T-helper 1 cell treated with Interleukin-12 subunit alpha and Interleukin-12 subunit beta and Interleukin-4 antibody, amounts not matched to agents 30 μg/mL and 1 μg/mL, for 36 hours (primary cell): ENCODE measurements around the gene NLGN4Y.

Experiments used
- H3K27ac Mint-ChIP-seq: one replicate; pipeline ENCODE4 v1.8.0; 2021; ENCODE audit warnings: mild to moderate bottlenecking, mixed read lengths
- H3K27me3 Mint-ChIP-seq: one replicate; pipeline ENCODE4 v1.8.0; 2021; ENCODE audit warnings: low read depth, mixed read lengths
- H3K36me3 Mint-ChIP-seq: one replicate; pipeline ENCODE4 v1.8.0; 2021; ENCODE audit warnings: low read depth, mixed read lengths
- H3K4me1 Mint-ChIP-seq: one replicate; pipeline ENCODE4 v1.8.0; 2021; ENCODE audit warnings: low read depth, mixed read lengths
- H3K4me3 Mint-ChIP-seq: one replicate; pipeline ENCODE4 v1.8.0; 2021; ENCODE audit warnings: mild to moderate bottlenecking, moderate library complexity, mixed read lengths
- H3K9me3 Mint-ChIP-seq: one replicate; pipeline ENCODE4 v1.8.0; 2021; ENCODE audit warnings: mixed read lengths

Gene NLGN4Y

DNA sequence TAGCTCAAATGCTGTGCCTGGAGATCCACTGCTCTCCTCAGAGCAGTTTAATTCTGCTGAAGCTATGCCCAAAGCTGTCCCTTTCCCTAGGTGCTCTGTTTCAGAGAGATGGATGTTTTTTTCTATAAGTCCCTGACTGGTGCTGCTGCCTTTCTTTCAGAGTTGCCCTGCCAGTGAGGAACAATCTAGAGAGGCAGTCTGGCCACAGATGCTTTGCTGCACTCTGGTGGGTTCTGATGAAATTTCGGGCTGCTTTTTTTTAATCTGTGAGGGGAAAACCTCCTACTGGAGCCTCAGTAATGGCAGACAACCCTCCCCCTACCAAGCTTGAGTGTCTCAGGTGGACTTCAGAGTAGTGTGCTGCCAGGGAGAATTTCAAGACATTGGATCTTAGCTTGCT is 93.3 kb downstream of the NLGN4Y start:
- Mint-ChIP-seq H3K4me1 (no peaks in the 10 kb centered on the region), H3K9me3 (peaks cover 3% of the 10 kb centered on the region), H3K27ac (no peak overlapping the region), H3K36me3 (no peaks in the 10 kb centered on the region), H3K4me3 (no peak overlapping the region), H3K27me3 (no peaks in the 10 kb centered on the region)

- H3K4me3 Mint-ChIP-seq, result no peak overlapping the region
- no peaks in the 10 kb centered on the region for H3K36me3 Mint-ChIP-seq
- no peaks in the 10 kb centered on the region for H3K4me1 Mint-ChIP-seq
- no peak overlapping the region for H3K27ac Mint-ChIP-seq
- H3K9me3 Mint-ChIP-seq, result peaks cover 3% of the 10 kb centered on the region
- H3K27me3 Mint-ChIP-seq, result no peaks in the 10 kb centered on the region
Measured at GRCh38 chrY:14618513-14618912, 94.2 kb downstream of the NLGN4Y start.

- H3K36me3 Mint-ChIP-seq, result no peaks in the 10 kb centered on the region
- H3K4me3 Mint-ChIP-seq, result no peak overlapping the region
- H3K27ac Mint-ChIP-seq, result no peak overlapping the region
- H3K4me1 Mint-ChIP-seq, result no peaks in the 10 kb centered on the region
- H3K9me3 Mint-ChIP-seq, result no peaks in the 10 kb centered on the region
- H3K27me3 Mint-ChIP-seq, result no peaks in the 10 kb centered on the region
Measured at GRCh38 chrY:14628208-14628607, 103.9 kb downstream of the NLGN4Y start.

GRCh38 chrY:14631676-14632075 is 107.3 kb downstream of the NLGN4Y start:
- no peaks in the 10 kb centered on the region for H3K9me3 Mint-ChIP-seq

GRCh38 chrY:14633718-14634117 is 109.4 kb downstream of the NLGN4Y start:
- Mint-ChIP-seq H3K4me1 (no peaks in the 10 kb centered on the region), H3K36me3 (no peaks in the 10 kb centered on the region), H3K27ac (no peak overlapping the region), H3K4me3 (no peak overlapping the region), H3K27me3 (no peaks in the 10 kb centered on the region), H3K9me3 (no peaks in the 10 kb centered on the region)

More at GRCh38 chrY:14631676-14632075, 107.3 kb downstream of the NLGN4Y start:
- Mint-ChIP-seq H3K27ac (no peak overlapping the region), H3K4me3 (no peak overlapping the region), H3K4me1 (no peaks in the 10 kb centered on the region), H3K36me3 (no peaks in the 10 kb centered on the region), H3K27me3 (no peaks in the 10 kb centered on the region)

DNA sequence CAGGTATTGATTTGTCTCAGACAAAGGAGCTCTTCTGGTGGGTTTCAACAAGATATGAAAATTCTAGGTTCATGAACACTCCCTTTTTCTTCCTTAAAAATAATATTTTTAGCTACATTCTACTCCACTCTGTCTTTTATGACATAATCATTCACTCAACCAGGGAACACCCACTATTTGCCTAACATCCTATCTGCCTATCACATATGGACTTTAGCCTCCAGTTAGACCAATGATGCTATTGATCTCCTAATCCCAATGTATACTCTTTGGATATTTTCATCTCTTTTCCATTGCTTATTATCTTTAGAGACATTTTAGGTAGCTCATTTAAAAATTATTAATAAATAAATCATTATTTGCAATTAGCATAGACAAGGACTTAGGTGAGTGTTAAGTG is 110.6 kb downstream of the NLGN4Y start:
- H3K27me3 Mint-ChIP-seq, result no peaks in the 10 kb centered on the region
- no peaks in the 10 kb centered on the region for H3K9me3 Mint-ChIP-seq
- H3K36me3 Mint-ChIP-seq, result no peaks in the 10 kb centered on the region
- H3K4me1 Mint-ChIP-seq, result no peaks in the 10 kb centered on the region
- no peak overlapping the region for H3K4me3 Mint-ChIP-seq
- H3K27ac Mint-ChIP-seq, result no peak overlapping the region

DNA sequence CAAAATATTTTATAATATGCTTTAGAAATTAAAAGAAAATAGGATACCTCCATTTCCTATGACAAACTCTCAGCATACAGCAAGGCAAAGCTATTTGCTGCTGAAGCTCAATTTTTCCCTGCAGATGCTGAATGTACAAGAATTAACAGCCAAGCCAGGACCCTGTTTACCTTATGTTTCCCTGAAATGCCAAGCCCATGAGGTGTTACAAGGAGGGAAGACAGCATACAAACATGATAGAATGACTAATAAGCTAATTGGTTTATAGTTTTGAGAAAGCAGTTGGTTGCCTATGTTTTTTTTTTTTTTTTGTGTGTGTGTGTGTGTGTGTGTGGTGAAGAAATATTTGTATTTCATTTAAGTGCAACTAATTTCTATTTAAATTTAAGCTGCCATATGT is 113.2 kb downstream of the NLGN4Y start:
- H3K27me3 Mint-ChIP-seq, result no peaks in the 10 kb centered on the region
- H3K36me3 Mint-ChIP-seq, result no peaks in the 10 kb centered on the region
- H3K9me3 Mint-ChIP-seq, result no peaks in the 10 kb centered on the region
- no peaks in the 10 kb centered on the region for H3K4me1 Mint-ChIP-seq
- H3K27ac Mint-ChIP-seq, result no peak overlapping the region
- no peak overlapping the region for H3K4me3 Mint-ChIP-seq

GRCh38 chrY:14641853-14642252 is 117.5 kb downstream of the NLGN4Y start:
- Mint-ChIP-seq H3K4me3 (no peak overlapping the region), H3K27me3 (no peaks in the 10 kb centered on the region), H3K4me1 (no peaks in the 10 kb centered on the region), H3K27ac (no peak overlapping the region), H3K9me3 (no peaks in the 10 kb centered on the region), H3K36me3 (no peaks in the 10 kb centered on the region)

DNA sequence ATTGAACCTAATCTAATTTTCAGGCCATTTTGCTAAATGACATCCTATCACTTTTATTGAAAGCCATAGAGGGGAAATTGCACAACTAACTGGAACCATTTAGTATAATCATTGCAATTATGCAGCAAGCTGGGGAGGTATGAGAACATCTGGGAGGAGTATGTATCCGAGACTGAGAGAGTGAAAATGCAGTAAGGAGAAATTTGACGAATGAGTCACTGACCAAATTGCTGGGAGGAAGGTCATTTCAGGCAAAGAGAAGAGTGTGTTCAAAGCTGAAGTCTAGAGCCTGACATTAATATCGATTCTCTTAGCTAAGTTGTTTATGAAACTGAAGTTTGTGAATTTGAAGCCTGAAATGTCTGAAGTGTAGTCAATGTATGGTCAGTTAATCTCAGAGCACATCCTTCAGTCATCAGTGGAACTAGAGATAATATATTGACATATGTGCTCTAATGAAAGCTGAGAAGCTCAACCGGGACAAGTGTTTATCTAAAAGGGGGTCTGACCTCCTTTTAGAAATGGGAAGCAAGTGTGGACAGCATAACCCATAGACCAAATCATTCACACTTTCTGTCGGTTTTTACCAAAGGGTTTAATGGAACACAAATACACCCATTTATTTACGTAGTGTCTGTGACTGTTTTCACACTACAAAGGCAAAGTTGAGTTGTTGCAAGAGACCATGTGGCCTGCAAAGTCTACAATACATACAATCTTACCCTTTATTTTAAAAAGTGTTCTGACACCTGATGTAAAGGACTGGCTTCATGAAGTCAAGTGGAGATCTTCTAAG is 120.0 kb downstream of the NLGN4Y start:
- no peaks in the 10 kb centered on the region for H3K36me3 Mint-ChIP-seq
- no peaks in the 10 kb centered on the region for H3K27me3 Mint-ChIP-seq
- H3K27ac Mint-ChIP-seq, result no peak overlapping the region
- no peaks in the 10 kb centered on the region for H3K9me3 Mint-ChIP-seq
- no peak overlapping the region for H3K4me3 Mint-ChIP-seq
- H3K4me1 Mint-ChIP-seq, result no peaks in the 10 kb centered on the region

- no peak overlapping the region for H3K27ac Mint-ChIP-seq
- H3K36me3 Mint-ChIP-seq, result no peaks in the 10 kb centered on the region
- no peak overlapping the region for H3K4me3 Mint-ChIP-seq
- no peaks in the 10 kb centered on the region for H3K27me3 Mint-ChIP-seq
- no peaks in the 10 kb centered on the region for H3K4me1 Mint-ChIP-seq
- H3K9me3 Mint-ChIP-seq, result no peaks in the 10 kb centered on the region
Measured at GRCh38 chrY:14679181-14679580, 154.9 kb downstream of the NLGN4Y start.

DNA sequence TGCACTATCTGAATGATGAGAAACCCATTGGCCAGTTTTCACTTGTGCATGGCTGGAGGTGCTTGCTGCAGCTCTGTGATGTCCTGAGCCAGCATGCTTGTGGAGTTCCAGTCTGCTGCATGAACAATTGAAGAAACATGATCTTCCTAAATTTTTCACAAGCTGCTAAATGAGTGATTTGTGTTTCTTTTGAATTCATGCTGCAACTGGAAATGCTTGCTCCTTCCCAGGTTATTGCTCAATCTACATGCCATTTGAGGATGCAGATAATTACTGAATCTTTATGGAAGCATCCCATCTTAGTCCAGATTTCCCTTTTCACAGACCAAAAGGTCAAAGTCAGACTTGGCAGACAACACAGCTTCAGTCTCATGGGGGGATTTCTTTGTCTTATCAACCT is 170.2 kb downstream of the NLGN4Y start:
- Mint-ChIP-seq H3K9me3 (no peaks in the 10 kb centered on the region), H3K4me1 (no peaks in the 10 kb centered on the region), H3K27ac (no peak overlapping the region), H3K36me3 (no peaks in the 10 kb centered on the region), H3K27me3 (no peaks in the 10 kb centered on the region), H3K4me3 (no peak overlapping the region)

DNA sequence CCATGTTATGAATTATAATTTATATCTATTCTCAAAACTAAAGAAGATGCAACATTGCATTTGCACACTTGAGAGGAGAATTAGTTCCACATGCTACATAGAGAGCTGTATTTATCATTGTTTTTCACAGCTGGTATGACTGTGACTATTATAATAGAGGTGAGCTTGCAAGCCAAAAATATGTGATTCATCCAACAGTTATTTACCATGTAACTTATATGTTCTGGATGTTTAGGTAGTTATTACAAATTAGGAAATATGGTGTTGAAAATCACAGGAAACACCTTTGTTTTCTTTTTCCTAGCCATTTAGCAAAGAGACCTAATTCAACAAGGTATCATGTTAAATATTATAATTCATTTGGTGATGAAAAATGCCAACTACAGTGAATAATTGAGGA is 183.8 kb downstream of the NLGN4Y start:
- no peaks in the 10 kb centered on the region for H3K36me3 Mint-ChIP-seq
- H3K4me1 Mint-ChIP-seq, result no peaks in the 10 kb centered on the region
- H3K9me3 Mint-ChIP-seq, result peaks cover 12% of the 10 kb centered on the region
- no peak overlapping the region for H3K27ac Mint-ChIP-seq
- H3K4me3 Mint-ChIP-seq, result no peak overlapping the region
- no peaks in the 10 kb centered on the region for H3K27me3 Mint-ChIP-seq

DNA sequence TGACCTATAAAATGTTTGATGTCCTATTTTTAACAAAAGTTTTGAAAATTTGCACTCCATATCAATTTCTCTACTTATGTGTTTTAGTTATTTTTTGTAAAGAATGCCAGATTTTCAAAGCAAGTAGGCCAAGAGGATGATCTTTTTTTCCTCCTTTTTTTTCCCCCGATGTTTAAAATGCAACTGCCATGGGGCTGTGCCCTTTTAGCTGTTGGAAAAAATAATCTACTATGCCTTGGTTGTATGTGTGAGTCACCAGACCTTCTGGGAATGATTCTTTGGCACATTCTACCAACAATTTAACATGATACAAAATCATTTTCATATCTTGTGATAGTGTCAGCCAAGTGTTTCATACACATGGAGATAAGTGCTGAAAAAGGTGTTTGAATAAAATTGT is 217.3 kb downstream of the NLGN4Y start:
- Mint-ChIP-seq H3K4me1 (no peaks in the 10 kb centered on the region), H3K36me3 (no peaks in the 10 kb centered on the region), H3K9me3 (no peaks in the 10 kb centered on the region), H3K4me3 (no peak overlapping the region), H3K27me3 (no peaks in the 10 kb centered on the region), H3K27ac (no peak overlapping the region)

DNA sequence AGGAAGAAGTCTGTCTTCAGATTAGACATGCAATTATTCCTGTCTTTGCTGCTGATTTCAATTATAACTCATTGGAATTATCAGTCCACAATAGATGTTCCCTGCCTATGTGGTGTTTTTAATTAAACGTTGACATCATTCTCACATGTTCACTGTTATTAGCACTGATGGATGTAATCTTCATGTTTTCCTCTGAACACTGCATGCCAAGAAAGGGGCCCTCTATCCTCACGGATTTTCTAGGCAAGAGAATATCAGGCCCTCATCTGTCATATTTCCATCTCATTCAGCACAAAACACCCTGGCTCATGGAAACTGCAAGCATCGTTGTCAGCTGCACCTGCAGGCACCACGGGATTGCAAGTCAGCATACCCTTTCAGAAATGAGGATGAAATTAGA is 224.0 kb downstream of the NLGN4Y start:
- no peaks in the 10 kb centered on the region for H3K36me3 Mint-ChIP-seq
- H3K4me3 Mint-ChIP-seq, result no peak overlapping the region
- H3K9me3 Mint-ChIP-seq, result no peaks in the 10 kb centered on the region
- no peaks in the 10 kb centered on the region for H3K4me1 Mint-ChIP-seq
- H3K27ac Mint-ChIP-seq, result no peak overlapping the region
- no peaks in the 10 kb centered on the region for H3K27me3 Mint-ChIP-seq

DNA sequence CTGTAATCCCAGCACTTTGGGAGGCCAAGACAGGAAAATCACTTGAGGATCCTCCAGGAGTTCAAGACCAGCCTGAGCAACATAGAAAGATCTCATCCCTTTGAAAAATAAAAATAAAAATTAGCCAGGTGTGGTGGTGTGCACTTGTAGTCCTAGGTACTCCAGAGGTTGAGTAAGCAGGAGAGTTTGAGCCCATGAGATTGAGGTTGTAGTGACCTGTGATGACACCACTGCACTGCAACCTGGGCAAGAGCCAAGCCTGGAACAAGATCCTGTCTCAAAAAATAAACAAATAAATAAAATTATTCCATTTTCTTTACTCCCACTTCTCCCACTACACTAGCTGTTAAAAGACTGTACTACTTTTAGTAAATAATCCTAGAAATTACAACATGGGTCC is 231.2 kb downstream of the NLGN4Y start:
- H3K9me3 Mint-ChIP-seq, result no peaks in the 10 kb centered on the region
- H3K4me1 Mint-ChIP-seq, result no peaks in the 10 kb centered on the region
- H3K27ac Mint-ChIP-seq, result no peak overlapping the region
- H3K27me3 Mint-ChIP-seq, result no peaks in the 10 kb centered on the region
- H3K36me3 Mint-ChIP-seq, result no peaks in the 10 kb centered on the region
- H3K4me3 Mint-ChIP-seq, result no peak overlapping the region

GRCh38 chrY:14762903-14763302 is 238.6 kb downstream of the NLGN4Y start:
- H3K4me3 Mint-ChIP-seq, result no peak overlapping the region
- no peak overlapping the region for H3K27ac Mint-ChIP-seq
- no peaks in the 10 kb centered on the region for H3K4me1 Mint-ChIP-seq
- H3K9me3 Mint-ChIP-seq, result no peaks in the 10 kb centered on the region
- H3K36me3 Mint-ChIP-seq, result no peaks in the 10 kb centered on the region
- H3K27me3 Mint-ChIP-seq, result no peaks in the 10 kb centered on the region
